HG03039 (cell line): ENCODE results near the gene ZBTB7B.

Experiments used
- ATAC-seq: cut with Tn5 transposase; IDR thresholded peaks from one replicate; pipeline ENCODE4 v1.9.1; 2021; ENCODE audit warnings: mild to moderate bottlenecking, moderate library complexity; ENCODE audit not compliant: unreplicated experiment

ZBTB7B gene

GRCh38 chr1:155002464-155003226, at the start of gene ZBTB7B:
Gene ZBTB7B, plus strand, starts transcription at chr1:155002802. Its CDS starts 11,859 bp downstream, at chr1:155014661.
- no peak for ATAC-seq

- ATAC-seq = no peak
Observed at GRCh38 chr1:154953611-154954038, 49.0 kb upstream of the ZBTB7B start.

GRCh38 chr1:154954541-154954940, 48.1 kb upstream of the ZBTB7B start:
- ATAC-seq = no peak

GRCh38 chr1:154955039-154955717, 47.4 kb upstream of the ZBTB7B start:
- no peak for ATAC-seq

DNA sequence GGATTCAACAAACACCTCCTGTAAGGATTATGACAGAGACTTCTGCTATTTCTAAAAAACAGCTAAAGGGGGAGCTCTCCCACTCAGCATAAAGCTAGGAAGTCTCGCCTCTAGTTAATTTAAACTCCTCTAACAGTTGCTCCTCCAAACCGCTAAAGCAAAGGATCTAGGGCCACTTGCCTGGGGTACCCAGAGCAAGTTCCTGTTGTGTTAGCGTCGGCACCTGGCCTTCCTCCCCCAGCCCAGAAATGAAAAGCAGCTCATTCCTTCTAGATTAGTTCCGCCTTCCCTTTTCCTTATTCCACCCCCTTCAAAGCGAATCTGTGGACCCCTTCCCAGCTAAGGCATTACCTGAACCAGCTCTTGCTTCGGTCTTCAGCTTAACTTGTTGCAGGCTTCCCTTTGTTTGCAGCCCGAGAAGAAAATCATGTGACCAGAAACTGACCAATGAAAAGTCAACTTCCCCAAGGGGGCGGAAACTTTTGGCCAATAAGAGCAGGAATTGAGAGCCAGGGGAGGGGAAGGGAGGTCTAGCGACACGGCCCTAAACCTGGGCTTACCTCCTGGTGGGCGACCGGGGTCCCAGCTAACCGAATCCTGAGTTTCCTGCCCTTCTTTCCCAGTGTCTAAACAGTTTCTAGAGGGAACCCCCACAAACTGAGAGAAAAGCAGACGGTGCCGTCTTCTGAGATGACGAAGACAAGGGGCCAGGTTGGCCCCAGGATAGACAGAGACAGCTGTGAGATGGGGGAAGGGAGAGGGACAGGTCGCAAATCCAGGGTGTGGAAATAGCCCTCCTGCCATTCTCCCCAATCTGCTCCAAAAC, 46.7 kb upstream of the ZBTB7B start, which contains the start of gene PBXIP1:
Gene PBXIP1 (minus strand): TSS at position 382 of the 826 bp plus-strand sequence. CDS start 2,378 bp downstream, outside the sequence.
- ATAC-seq = peak; percentile 61

GRCh38 chr1:154956544-154956941, 46.1 kb upstream of the ZBTB7B start:
- ATAC-seq = no peak

- ATAC-seq = no peak
Observed at GRCh38 chr1:154957091-154957657, 45.4 kb upstream of the ZBTB7B start.

DNA sequence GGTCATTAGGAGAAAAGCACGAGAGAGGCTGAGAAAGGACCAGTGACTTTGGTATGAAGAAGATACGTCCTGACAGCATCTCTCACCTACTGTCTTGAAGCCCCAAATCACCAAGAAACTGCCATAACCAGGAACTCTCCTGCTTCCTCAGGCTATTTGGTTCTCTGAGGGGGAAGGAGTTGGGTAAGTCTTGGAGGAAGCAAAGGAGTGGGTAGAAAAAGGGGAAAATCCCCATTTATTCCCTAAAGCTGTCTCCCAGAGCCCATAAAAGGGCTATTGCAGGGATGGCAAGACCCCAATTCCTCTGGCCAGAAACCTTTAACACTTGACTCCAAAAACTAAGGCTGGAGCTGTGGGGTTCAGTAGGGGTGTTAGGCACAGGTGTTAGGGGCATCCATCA, 44.6 kb upstream of the ZBTB7B start:
- ATAC-seq = no peak

- no peak for ATAC-seq
Observed at GRCh38 chr1:154958681-154959425, 43.7 kb upstream of the ZBTB7B start.

GRCh38 chr1:154959426-154959780, 43.2 kb upstream of the ZBTB7B start:
- ATAC-seq = no peak

GRCh38 chr1:154960446-154961136, 42.0 kb upstream of the ZBTB7B start:
- ATAC-seq = no peak

- peak; percentile 64 for ATAC-seq
Observed at GRCh38 chr1:154961207-154962155, 41.1 kb upstream of the ZBTB7B start, which contains the start of gene PYGO2. Gene PYGO2, minus strand, starts transcription at chr1:154961782. Its CDS starts 206 bp downstream, at chr1:154961576.

- no peak for ATAC-seq
Observed at GRCh38 chr1:154962156-154962749, 40.3 kb upstream of the ZBTB7B start.

DNA sequence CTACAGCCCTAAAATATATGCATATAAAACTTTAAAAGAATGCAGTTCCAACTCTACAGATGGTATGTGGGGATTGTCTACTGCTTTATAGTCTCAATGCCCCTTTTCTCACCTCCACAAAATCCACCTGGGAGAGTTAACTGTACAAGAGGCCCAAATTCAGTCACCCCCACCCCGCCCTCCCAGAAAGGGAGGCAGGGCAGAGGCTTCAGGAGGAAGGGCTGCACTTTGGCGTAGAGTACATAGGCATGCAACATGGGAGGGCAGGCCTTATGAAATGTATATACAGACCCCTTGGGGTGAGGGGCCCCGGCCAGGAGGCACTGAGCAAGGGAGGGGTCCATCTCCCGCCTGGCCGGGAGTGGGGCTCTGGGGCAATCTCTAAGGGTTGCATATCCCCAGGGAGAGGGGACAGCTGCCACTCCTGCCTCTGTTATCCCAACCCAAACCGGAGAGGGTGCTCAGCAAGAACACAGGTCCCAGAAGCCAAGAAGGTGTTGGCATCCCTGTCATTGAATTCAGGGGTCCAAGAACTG, 39.7 kb upstream of the ZBTB7B start:
- ATAC-seq = no peak

- ATAC-seq = no peak
Observed at GRCh38 chr1:154963643-154964042, 39.0 kb upstream of the ZBTB7B start.

DNA sequence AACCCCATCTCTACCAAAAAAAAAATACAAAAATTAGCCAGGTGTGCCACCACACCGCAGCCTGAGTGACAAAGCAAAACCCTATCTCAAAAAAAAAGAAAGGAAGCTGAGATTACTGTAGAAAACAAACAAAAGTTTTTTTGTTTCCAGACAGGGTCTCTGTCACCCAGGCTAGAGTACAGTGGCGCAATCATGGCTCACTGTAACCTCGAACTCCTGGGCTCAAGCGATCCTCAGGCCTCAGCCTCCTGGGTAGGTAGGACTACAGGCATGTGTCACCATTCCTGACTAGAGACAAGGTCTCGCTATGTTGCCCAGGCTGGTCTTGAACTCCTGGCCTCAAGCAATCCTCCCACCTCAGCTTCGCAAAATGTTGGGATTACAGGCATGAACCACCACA, 38.2 kb upstream of the ZBTB7B start:
- ATAC-seq = no peak

DNA sequence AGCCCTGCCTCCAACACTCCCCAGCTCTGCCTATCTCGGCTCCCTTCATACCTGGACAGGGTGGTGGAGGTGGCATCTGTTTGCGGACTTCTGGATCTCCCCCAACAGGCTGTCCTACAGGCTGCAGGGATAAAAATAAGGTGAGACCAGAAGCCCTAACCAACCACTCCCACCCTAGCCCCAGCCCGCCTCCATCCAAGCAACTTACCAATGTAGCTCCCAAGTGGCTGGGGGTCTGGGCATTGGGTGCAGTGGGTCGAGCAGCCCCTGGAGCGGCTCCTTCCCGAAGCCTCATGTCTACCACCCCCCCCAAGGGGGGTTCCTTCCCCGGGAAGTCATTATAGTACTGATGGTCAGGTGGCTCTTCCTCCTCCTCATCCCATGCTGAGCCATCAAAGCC, 36.5 kb upstream of the ZBTB7B start:
- ATAC-seq = no peak
